Heart left ventricle (tissue), 16 donors: ENCODE measurements around the gene EXD3. TPM values are rescaled to one million over a fixed set of nuclear protein-coding genes. Genes with fewer than 3 reads are reported as not detected.

Experiments
- ATAC-seq, 4 donors: fragments of 200-7000 bp; cut with Tn5 transposase; one replicate each; pipeline ENCODE4 v1.9.1; 2020 to 2022; ENCODE audit warnings: moderate library complexity in 4 of 4, mild to moderate bottlenecking in 3 of 4, moderate number of reproducible peaks in 1 of 4
- DNase-seq, 5 donors: peaks; one replicate each; pipeline ENCODE4 v3.0.0-alpha.2; 2020
- H3K27ac ChIP-seq, 12 donors: fragments of 200-600 bp; sonication (generic) in 4 of 12; one replicate each; pipeline versions ENCODE4 v1.5.0 to v1.8.0; 2016 to 2022; ENCODE audit warnings: mild to moderate bottlenecking in 2 of 12
- H3K27me3 ChIP-seq, 9 donors: fragments of 200-600 bp; sonication (generic) in 2 of 9; one replicate each; pipeline versions ENCODE4 v1.5.1 to v1.8.0; 2016 to 2022; ENCODE audit warnings: mild to moderate bottlenecking in 3 of 9
- H3K36me3 ChIP-seq, 9 donors: fragments of 200-600 bp; sonication (generic) in 2 of 9; one replicate each; pipeline versions ENCODE4 v1.5.0 to v1.8.0; 2018 to 2022; ENCODE audit warnings: mild to moderate bottlenecking in 2 of 9
- H3K4me1 ChIP-seq, 12 donors: fragments of 200-600 bp; sonication (generic) in 4 of 12; one replicate each; pipeline versions ENCODE4 v1.5.0 to v1.8.0; 2016 to 2022; ENCODE audit warnings: mild to moderate bottlenecking in 3 of 12
- H3K4me3 ChIP-seq, 12 donors: fragments of 200-600 bp; sonication (generic) in 4 of 12; one replicate each; pipeline versions ENCODE4 v1.5.0 to v1.8.0; 2017 to 2022; ENCODE audit warnings: mild to moderate bottlenecking in 9 of 12, moderate library complexity in 4 of 12
- H3K9me3 ChIP-seq, 12 donors: fragments of 200-600 bp; sonication (generic) in 4 of 12; one replicate each; pipeline versions ENCODE4 v1.5.0 to v1.8.0; 2016 to 2022; ENCODE audit warnings: mild to moderate bottlenecking in 1 of 12
- CTCF ChIP-seq, 12 donors: fragments of 200-600 bp; sonication (generic) in 4 of 12; IDR thresholded peaks; one replicate each; pipeline versions ENCODE4 v1.5.0 to v1.8.0; 2018 to 2022; ENCODE audit warnings: antibody characterized with exemption in 12 of 12, mild to moderate bottlenecking in 5 of 12
- POLR2A ChIP-seq, 2 donors: fragments of 450-650 bp; IDR thresholded peaks; one replicate each; pipeline ENCODE4 v1.6.1; 2017; ENCODE audit warnings: antibody characterized with exemption in 2 of 2, mild to moderate bottlenecking in 2 of 2, moderate library complexity in 2 of 2
- WGBS, 4 donors: extraction: QIAGEN DNeasy Blood & Tissue Kit in 2 of 4; methylation state at CpG; one replicate each; pipeline versions ENCODE4 v1.1.5 to v1.1.7; 2013 to 2018; 5-methylcytosine and 5-hydroxymethylcytosine counted together
- intact Hi-C, 10 donors: fragments of 100-400 bp; cut with DNase I; formaldehyde crosslinking; loops; one replicate each; pipeline versions ENCODE4 v1.11.1 to v1.14.2; 2022
- polyA plus RNA-seq, 2 donors: library from polyadenylated mRNA; stranded (reverse); fragments of 200-250 nt; gene quantifications; one replicate each; pipeline ENCODE4 v1.2.3, GENCODE V29; 2013
- total RNA-seq, 9 donors: library from RNA; depleted of rRNA in 2 of 9; stranded (reverse); fragments of >200 nt in 2 of 9; fragmentation: NEBNext Ultra II Directional in 3 of 9; extraction: Animal tissue kit (Norgen Biotek cat#: 25700) in 3 of 9; gene quantifications; one replicate each; pipeline versions ENCODE4 v1.1.0 to v1.2.4, GENCODE V29; 2016 to 2023
- donor health status: ischemic (EF 13 %, LVEDD 7.1; RV severe dilation, severe dysfunction).
- donor health status: healthy with polysubstance abuse.
- donor health status: DM: no; HTN: yes; CAD: no.
- donor health status: DM: no; HTN: no; CAD: no.
- donor health status: ischemic (EF 25% LVEDD 6.9; RV normal size, moderate dysfunction).
- donor health status: ischemic (EF 25% LVEDD 5.7; RV mildly dilated, moderate dysfunction).
- donor health status: healthy.
- donor health status: DM: yes; HTN: yes; CAD: no.
- donor health status: ischemic (EF 35%, LVEDD 5.7; RV mildly dilated, moderate dysfunction).
- donor health status: nonischemic (EF 11% LVEDD 7.7; RV severe dilation, severe dysfunction).
- donor health status: DM: yes; HTN: yes; CAD: no.
- donor health status: PGD.
- donor health status: ischemic (EF 29% LVEDD 5.4; RV normal size, mild dysfunction).
- donor health status: nonischemic (EF 23%, LVEDD 6.1; RV moderate dilation, normal function).

EXD3 gene
- total and polyA plus RNA-seq, 11 donors = 4.1 to 15.2 (median 8.6) TPM

DNA sequence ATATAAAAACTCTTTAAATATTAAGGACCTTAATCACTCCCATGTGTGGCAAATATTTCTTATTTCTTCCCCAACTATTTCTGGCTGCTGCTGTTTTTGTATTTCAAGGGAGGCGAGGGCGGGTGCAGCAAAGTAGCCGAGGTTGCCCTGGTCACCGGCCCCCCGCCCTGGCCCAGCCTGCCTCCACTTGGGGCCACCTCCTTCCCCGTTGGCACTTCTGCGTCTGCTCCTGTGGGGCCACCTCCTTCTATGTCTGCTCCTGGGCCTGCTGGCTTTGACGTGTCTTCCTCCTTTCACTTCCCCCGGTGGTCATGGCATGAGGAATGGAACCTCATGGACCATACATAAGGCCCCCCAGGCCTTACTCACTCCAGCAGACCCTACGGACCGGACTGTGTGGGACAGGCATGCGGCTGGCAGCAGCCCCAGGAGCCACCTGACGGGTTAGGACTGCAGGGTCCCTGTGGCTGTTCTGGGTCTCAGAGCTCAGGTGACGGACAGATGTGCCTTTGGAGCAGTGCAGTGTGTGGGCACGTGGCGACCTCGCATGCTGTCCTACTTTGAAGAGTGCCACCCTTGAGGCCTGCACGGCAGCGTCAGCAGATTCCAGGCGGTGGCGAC lies 24.0 kb upstream of the EXD3 start:
- no peak for TF ChIP-seq CTCF (IDR thresholded peaks at IDR 0.05)
- TF ChIP-seq POLR2A (IDR thresholded peaks at IDR 0.05) = no peak
- WGBS, 4 donors = 79 to 83% (median 82%) methylated on average over 18 to 21 of the region's 21 CpGs
- intact Hi-C loops = loop anchor here in 1 of 10 donors (2.0 kb wide), 1 partner anchor 152 kb away; no protein-coding TSS in a partner anchor
- peak in 3 of 5 donors; percentile 24 to 56 (median 27) for DNase-seq
- H3K36me3 ChIP-seq = peaks cover 0 to 12% (median 3%) of the 10 kb centered on the region in 9 donors
- H3K4me1 ChIP-seq = peaks cover 0 to 13% (median 0%) of the 10 kb centered on the region in 12 donors
- H3K9me3 ChIP-seq = no peaks in the 10 kb centered on the region
- H3K27ac ChIP-seq = no peak overlapping the region
- H3K27me3 ChIP-seq = peaks cover 0 to 26% (median 0%) of the 10 kb centered on the region in 9 donors
- no peak overlapping the region for H3K4me3 ChIP-seq
- ATAC-seq = peak in 2 of 4 donors; percentile 18 to 19

DNA sequence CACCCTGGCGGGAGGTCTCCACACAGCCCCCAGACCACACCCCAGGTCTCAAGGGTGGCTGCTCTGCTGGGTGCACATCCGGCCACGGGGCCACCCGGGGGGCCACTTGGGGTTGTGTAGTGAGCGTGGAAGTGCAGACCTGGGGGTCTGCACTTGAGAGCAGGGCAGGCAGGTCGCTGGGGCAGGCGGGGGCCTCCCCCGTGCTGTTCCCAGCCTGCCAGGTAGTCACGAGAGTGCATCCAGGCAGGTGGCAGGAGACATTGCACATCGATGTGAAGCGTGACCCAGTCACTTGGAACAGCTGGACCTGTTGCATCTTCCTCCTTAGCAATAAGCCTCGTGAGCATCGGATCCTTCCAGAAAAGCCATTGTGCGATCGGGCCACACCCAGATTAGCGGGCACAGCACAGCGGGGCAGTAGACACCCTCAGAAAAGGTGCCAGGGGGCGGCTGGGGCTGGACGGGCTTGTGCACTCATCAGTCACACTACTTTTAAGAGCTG lies 23.0 kb upstream of the EXD3 start:
- intact Hi-C loops = loop anchor here in 2 of 10 donors (2.0 kb wide), 3 partner anchors 23 to 159 kb away; partner anchors contain the start of genes EXD3 (in 1 of the 2) and NOXA1 (in 1 of the 2)
- 59 to 67% (median 64%) methylated on average over 11 to 19 of the region's 19 CpGs for WGBS, 4 donors
- Histone ChIP-seq H3K27ac (no peak overlapping the region), H3K27me3 (peaks cover 0 to 31% (median 5%) of the 10 kb centered on the region in 9 donors), H3K9me3 (no peaks in the 10 kb centered on the region), H3K4me1 (peaks cover 0 to 19% (median 4%) of the 10 kb centered on the region in 12 donors), H3K4me3 (no peak overlapping the region), H3K36me3 (peaks cover 0 to 12% (median 3%) of the 10 kb centered on the region in 9 donors)
- ATAC-seq (peak in 2 of 4 donors; percentile 2 to 10), DNase-seq (peak in 3 of 5 donors; percentile 14 to 57 (median 22))
- TF ChIP-seq CTCF (IDR thresholded peaks at IDR 0.05) (no peak), POLR2A (IDR thresholded peaks at IDR 0.05) (no peak)

DNA sequence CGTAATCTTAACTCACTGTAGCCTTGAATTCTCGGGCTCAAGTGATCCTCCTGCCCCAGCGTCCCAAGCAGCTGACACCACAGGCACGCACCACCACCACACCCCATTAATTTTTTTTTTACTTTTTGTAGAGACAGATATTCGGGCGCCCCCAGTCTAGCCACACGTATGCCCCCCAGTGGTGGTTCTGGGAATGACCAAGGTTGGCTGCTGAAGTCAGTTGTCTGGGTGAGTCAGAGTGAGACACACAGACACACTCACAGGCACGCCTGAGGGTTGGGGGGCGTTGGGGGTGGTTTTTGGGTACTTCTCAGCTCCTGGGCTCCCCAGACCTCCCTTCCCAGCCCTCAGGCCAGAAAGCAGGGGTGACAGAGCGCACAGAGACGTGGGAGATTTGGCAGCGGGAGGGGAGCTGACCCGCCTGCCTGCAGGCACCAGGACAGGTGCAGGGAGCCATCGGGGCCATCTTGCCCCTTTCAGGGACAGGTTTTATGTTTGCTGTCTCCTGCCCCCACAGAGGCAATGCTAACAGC lies 22.4 kb upstream of the EXD3 start:
- TF ChIP-seq CTCF (IDR thresholded peaks at IDR 0.05) (peak; percentile 67 to 88 (median 79)), POLR2A (IDR thresholded peaks at IDR 0.05) (no peak)
- intact Hi-C loops = loop anchor here in 2 of 10 donors (2.0 kb wide), 2 partner anchors 23 to 159 kb away; partner anchors contain the start of genes EXD3 (in 1 of the 2) and NOXA1 (in 1 of the 2)
- no peak overlapping the region for H3K27ac ChIP-seq
- peaks cover 0 to 19% (median 4%) of the 10 kb centered on the region in 12 donors for H3K4me1 ChIP-seq
- 22 to 29% (median 25%) methylated on average over 13 to 14 of the region's 14 CpGs for WGBS, 4 donors
- peaks cover 0 to 31% (median 5%) of the 10 kb centered on the region in 9 donors for H3K27me3 ChIP-seq
- H3K9me3 ChIP-seq = no peaks in the 10 kb centered on the region
- peak; percentile 30 to 70 (median 68) for ATAC-seq
- peak; percentile 69 to 81 (median 74) for DNase-seq
- peaks cover 0 to 12% (median 3%) of the 10 kb centered on the region in 9 donors for H3K36me3 ChIP-seq
- no peak overlapping the region for H3K4me3 ChIP-seq
